ENCODE data around the gene NUP62.

The NUP62 gene

DNA sequence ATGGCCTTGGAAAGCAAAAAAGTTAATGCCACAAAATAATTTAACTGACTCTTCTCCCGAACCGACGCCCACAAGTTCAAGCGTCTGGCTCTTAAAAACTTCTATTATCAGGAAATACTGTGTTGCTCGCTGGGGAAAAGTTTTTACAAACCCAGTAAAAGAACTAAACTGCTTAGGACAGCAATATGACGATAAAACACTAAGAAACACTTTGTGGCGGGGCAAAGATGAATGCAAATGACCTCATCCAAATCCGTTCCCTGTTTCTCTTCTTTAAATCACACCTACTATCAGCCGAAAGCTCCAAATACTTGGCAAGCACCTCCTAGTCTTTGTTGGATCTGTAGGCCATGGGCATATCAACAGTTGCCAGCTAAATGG is 26.8 kb upstream of the NUP62 start:
- DNase-seq (ENCODE audit: low read depth): no peak
- TF ChIP-seq, protein P1, sequence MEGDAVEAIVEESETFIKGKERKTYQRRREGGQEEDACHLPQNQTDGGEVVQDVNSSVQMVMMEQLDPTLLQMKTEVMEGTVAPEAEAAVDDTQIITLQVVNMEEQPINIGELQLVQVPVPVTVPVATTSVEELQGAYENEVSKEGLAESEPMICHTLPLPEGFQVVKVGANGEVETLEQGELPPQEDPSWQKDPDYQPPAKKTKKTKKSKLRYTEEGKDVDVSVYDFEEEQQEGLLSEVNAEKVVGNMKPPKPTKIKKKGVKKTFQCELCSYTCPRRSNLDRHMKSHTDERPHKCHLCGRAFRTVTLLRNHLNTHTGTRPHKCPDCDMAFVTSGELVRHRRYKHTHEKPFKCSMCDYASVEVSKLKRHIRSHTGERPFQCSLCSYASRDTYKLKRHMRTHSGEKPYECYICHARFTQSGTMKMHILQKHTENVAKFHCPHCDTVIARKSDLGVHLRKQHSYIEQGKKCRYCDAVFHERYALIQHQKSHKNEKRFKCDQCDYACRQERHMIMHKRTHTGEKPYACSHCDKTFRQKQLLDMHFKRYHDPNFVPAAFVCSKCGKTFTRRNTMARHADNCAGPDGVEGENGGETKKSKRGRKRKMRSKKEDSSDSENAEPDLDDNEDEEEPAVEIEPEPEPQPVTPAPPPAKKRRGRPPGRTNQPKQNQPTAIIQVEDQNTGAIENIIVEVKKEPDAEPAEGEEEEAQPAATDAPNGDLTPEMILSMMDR (IDR thresholded peaks at IDR 0.05; ENCODE audit: low read length, missing control alignments): no peak
- no peak overlapping the region for H3K4me3 ChIP-seq (replicated peaks; ENCODE audit: low read depth, low read length)

DNA sequence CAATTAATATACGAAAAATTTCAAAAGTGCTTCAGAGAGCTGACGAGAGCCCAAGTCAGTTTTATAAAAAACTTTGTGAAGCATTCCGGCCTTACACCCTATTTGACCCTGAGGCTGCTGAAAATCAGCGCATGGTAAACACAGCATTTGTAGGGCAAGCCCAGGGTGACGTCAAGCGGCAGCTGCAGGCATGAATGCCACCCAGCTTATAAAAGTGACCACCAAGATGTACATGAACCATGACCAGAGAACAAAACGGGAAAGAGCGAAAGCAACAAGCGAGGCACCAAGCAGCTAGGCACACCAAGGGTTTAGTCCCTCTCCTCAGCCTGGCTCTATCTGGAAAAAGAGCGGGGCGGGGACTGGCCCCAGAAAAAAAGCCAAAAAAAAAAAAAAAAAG is 25.6 kb upstream of the NUP62 start:
- TF ChIP-seq, protein P1 (IDR thresholded peaks at IDR 0.05; ENCODE audit: low read length, missing control alignments): no peak
- DNase-seq (ENCODE audit: low read depth): no peak
- H3K4me3 ChIP-seq (replicated peaks; ENCODE audit: low read depth, low read length): no peak overlapping the region

DNA sequence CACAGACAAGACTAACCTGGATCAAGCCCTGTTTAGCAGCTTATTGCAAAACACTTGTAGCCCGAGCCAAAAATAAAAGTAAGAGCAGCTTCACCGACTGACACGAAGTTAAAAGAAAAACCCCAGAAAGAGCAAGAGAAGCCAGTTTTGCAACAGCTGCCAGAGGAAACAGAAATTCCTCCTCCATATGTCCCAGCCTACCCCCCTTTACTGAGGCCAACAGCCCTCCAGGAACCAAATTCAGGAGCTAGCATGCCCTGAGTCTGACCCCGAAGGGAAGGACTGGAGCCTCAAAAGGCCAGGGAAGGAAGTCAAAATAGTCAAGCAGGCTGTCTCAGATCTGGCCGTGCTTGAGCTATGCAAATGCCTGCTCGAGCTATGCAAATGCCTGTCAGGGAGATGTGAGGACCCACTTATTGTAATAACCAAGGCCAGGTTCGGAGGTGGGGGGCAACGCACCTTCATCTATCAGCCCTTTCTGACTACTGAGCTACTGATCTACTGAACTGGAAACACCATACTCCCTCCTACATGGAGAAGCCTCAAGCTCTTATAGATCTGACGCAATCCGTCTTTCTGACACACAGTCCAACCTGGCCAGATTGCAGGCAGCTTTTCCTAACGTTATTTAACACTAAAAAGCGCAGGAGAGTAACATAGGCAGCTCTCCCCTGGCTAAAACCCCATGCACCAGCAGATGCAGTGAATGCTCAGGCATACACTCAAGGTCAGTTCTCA is 25.0 kb upstream of the NUP62 start:
- peak overlapping the region; percentile 21 for H3K4me3 ChIP-seq (replicated peaks; ENCODE audit: low read depth, low read length)
- TF ChIP-seq, protein P1 (IDR thresholded peaks at IDR 0.05; ENCODE audit: low read length, missing control alignments): no peak
- peak; percentile 60 for DNase-seq (ENCODE audit: low read depth)

DNA sequence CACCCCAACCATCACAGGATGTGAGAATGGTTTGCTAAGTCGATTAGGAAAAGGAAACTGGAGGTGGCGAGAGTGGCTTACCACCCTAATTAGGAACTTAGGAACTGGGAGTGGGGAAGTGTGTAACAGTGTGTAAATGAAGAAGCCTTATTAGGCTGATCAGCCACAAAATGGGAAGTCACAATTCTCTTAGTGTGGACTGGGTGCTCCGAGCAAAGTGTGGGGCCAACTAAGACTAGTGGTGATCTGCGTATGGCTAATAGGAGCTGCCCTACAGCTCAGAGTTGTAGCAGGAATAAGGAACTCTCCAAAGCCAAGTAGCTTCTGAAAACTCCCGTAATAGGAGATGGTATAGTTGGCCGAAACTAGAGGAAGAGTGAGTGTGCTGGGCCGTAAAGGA is 24.1 kb upstream of the NUP62 start:
- H3K4me3 ChIP-seq (replicated peaks; ENCODE audit: low read depth, low read length): no peak overlapping the region
- no peak for DNase-seq (ENCODE audit: low read depth)
- TF ChIP-seq, protein P1 (IDR thresholded peaks at IDR 0.05; ENCODE audit: low read length, missing control alignments): no peak

DNA sequence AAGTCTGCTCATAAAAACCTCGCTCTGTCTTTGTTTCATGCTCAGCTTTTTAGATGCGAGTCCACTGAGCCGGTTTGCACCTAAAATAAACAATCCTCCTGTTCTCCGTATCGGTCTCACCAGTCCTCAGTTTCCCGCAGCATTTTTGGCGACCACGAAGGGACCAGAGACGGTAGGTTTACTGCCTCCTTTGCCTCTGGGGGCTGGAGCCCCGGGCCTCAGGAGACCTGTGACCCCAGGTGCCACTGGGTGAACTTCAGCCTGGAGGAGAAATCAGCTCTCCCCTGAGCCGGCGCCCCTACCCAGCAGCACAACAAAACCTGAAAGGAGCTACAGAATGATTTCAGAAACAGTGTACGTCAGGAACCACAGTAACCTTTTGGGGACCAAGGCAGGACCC is 23.6 kb upstream of the NUP62 start:
- no peak overlapping the region for H3K4me3 ChIP-seq (replicated peaks; ENCODE audit: low read depth, low read length)
- DNase-seq (ENCODE audit: low read depth): no peak
- TF ChIP-seq, protein P1 (IDR thresholded peaks at IDR 0.05; ENCODE audit: low read length, missing control alignments): no peak

DNA sequence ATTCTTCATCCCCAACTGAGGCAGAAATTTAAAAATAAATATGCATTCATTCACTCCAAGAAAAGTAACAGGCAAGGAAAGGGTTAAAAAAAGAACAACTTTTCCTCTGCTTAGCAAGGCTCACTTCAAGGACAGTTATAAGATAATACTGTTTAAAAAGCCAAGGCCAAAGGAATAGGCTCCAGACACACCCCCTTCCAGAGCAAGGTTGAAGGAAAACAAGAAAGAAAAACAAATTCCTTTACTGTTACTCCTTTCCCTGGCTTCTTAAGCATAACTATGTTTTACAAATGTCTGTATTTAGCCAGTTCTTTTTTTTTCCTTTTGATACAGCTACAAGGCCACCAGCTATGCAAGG is 23.2 kb upstream of the NUP62 start:
- TF ChIP-seq, protein P1 (IDR thresholded peaks at IDR 0.05; ENCODE audit: low read length, missing control alignments): no peak
- DNase-seq (ENCODE audit: low read depth): no peak
- no peak overlapping the region for H3K4me3 ChIP-seq (replicated peaks; ENCODE audit: low read depth, low read length)

DNA sequence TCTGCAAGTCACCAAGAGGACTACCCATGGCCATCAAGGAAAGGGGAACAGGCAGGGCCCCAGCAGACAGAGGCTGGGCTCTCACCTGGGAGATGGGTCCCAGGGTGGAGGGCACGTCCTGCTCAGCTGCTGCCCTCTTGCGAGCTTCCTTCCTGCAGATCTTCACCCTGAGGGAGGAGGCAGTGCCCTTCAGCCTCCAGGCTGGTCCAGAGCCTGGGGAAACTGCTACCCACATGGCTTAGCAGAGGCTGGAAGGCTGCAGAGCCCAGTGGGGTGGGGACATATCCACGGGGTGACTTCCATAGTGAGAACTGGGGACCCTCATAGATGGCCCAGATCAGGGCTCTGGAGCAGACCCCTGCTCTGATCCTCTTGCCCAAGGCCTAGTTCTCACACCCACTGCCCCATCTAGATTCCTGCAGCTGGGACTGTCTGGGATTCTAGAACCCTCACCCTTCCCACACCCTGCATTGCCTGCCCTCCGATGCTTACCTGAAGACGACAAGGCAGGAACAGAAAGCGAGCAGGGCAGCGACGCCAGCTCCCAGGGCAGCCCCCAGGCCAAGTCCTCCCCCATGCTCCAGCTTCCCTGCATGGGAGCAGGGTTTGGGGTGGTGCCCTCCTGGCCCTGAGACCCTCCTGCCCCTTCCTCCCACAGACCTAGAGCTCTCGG is 22.6 kb upstream of the NUP62 start:
- DNase-seq (ENCODE audit: low read depth): no peak
- TF ChIP-seq, protein P1 (IDR thresholded peaks at IDR 0.05; ENCODE audit: low read length, missing control alignments): no peak
- H3K4me3 ChIP-seq (replicated peaks; ENCODE audit: low read depth, low read length): no peak overlapping the region

Data from fibroblast of pulmonary artery (primary cell).